Hepatocyte (in vitro differentiated cells): ENCODE data around the gene MMD. TPM values are rescaled to one million over a fixed set of nuclear protein-coding genes. Genes with fewer than 3 reads are reported as not detected.

Source experiments
- DNase-seq: peaks from one replicate; pipeline ENCODE4 v3.0.0-alpha.2; 2016; ENCODE audit warnings: low spot score
- H2AFZ ChIP-seq: fragments of 200-600 bp; sonication (generic); 2 replicates; pipeline ENCODE4 v1.6.0; 2016; ENCODE audit warnings: antibody characterized with exemption, mild to moderate bottlenecking
- H3K27ac ChIP-seq: fragments of 200-600 bp; sonication (generic); 2 replicates; pipeline ENCODE4 v1.5.1; 2016; ENCODE audit warnings: mild to moderate bottlenecking
- H3K27me3 ChIP-seq: fragments of 200-600 bp; sonication (generic); 2 replicates; pipeline ENCODE4 v1.6.1; 2016
- H3K36me3 ChIP-seq: fragments of 200-600 bp; sonication (generic); replicated peaks from 2 replicates; pipeline ENCODE4 v1.5.1; 2016; ENCODE audit warnings: low read depth; ENCODE audit not compliant: insufficient read depth
- H3K4me1 ChIP-seq: fragments of 200-600 bp; sonication (generic); 2 replicates; pipeline ENCODE4 v1.5.1; 2016; ENCODE audit warnings: mild to moderate bottlenecking, moderate library complexity; ENCODE audit not compliant: insufficient read depth
- H3K4me2 ChIP-seq: fragments of 200-600 bp; sonication (generic); 2 replicates; pipeline ENCODE4 v1.6.0; 2016
- H3K4me3 ChIP-seq: fragments of 200-600 bp; sonication (generic); 2 replicates; pipeline ENCODE4 v1.5.1; 2016; ENCODE audit warnings: mild to moderate bottlenecking
- H3K79me2 ChIP-seq: fragments of 200-600 bp; sonication (generic); 2 replicates; pipeline ENCODE4 v1.6.0; 2017; ENCODE audit warnings: mild to moderate bottlenecking
- H3K9me2 ChIP-seq: fragments of 200-600 bp; sonication (generic); replicated peaks from 2 replicates; pipeline ENCODE4 v1.6.0; 2017; ENCODE audit warnings: mild to moderate bottlenecking; ENCODE audit not compliant: insufficient read depth
- H3K9me3 ChIP-seq: fragments of 200-600 bp; sonication (generic); 2 replicates; pipeline ENCODE4 v1.5.1; 2016; ENCODE audit warnings: low read depth, mild to moderate bottlenecking
- H4K20me1 ChIP-seq: fragments of 200-600 bp; sonication (generic); 2 replicates; pipeline ENCODE4 v1.6.0; 2016; ENCODE audit warnings: mild to moderate bottlenecking; ENCODE audit not compliant: insufficient read depth, poor library complexity, severe bottlenecking
- CTCF ChIP-seq: fragments of 200-600 bp; sonication (generic); IDR thresholded peaks from 2 replicates; pipeline ENCODE4 v1.5.1; 2016; ENCODE audit warnings: antibody characterized with exemption, mild to moderate bottlenecking; ENCODE audit not compliant: poor library complexity
- EZH2 ChIP-seq: fragments of 200-600 bp; sonication (generic); IDR thresholded peaks from 2 replicates; pipeline ENCODE4 v1.6.1; 2016; ENCODE audit warnings: antibody characterized with exemption, mild to moderate bottlenecking, borderline replicate concordance
- EZH2phosphoT487 ChIP-seq: fragments of 200-600 bp; sonication (generic); IDR thresholded peaks from one replicate; pipeline ENCODE4 v1.6.1; 2018; ENCODE audit warnings: antibody characterized with exemption, mild to moderate bottlenecking, low read depth, moderate library complexity; ENCODE audit not compliant: unreplicated experiment, severe bottlenecking
- WGBS: methylation state at CpG from one replicate; pipeline ENCODE4 v1.1.6; 2016; ENCODE audit warnings: low lambda C conversion rate; ENCODE audit errors: missing lambda C conversion rate; 5-methylcytosine and 5-hydroxymethylcytosine counted together
- polyA plus RNA-seq: library from polyadenylated mRNA; unstranded; fragments of >200 nt; fragmentation: Nextera tagmentation; extraction: Ambion mirVana; gene quantifications from 2 replicates; pipeline ENCODE4 v1.2.1, GENCODE V29; 2016
- total RNA-seq: library from RNA; depleted of rRNA; stranded (reverse); fragments of >200 nt; gene quantifications from 2 replicates; pipeline ENCODE4 v1.2.3, GENCODE V29; 2014

MMD gene
- total and polyA plus RNA-seq, 2 experiments from 2014 or later, result 26.9 to 29.5 TPM

- TF ChIP-seq EZH2 (no peak), EZH2phosphoT487 (no peak), CTCF (no peak)
- no peaks in the 10 kb centered on the region for H3K9me2 ChIP-seq
- H3K9me3 ChIP-seq, result no peaks in the 10 kb centered on the region
- H2AFZ ChIP-seq, result no peak overlapping the region
- H3K4me1 ChIP-seq, result peaks cover 22% of the 10 kb centered on the region
- no peak for DNase-seq
- no peak overlapping the region for H3K4me2 ChIP-seq
- H3K27me3 ChIP-seq, result no peaks in the 10 kb centered on the region
- no peaks in the 10 kb centered on the region for H4K20me1 ChIP-seq
- no peaks in the 10 kb centered on the region for H3K36me3 ChIP-seq
- H3K27ac ChIP-seq, result no peak overlapping the region
- H3K4me3 ChIP-seq, result no peak overlapping the region
- H3K79me2 ChIP-seq, result no peaks in the 10 kb centered on the region
- WGBS, result 92% methylated on average over 21 of the region's 22 CpGs
Measured at GRCh38 chr17:55458287-55458900, 36.8 kb upstream of the MMD start.

- peak overlapping the region; percentile 2 for H3K27ac ChIP-seq
- H2AFZ ChIP-seq, result no peak overlapping the region
- no peak overlapping the region for H3K4me2 ChIP-seq
- no peak overlapping the region for H3K4me3 ChIP-seq
- 95% methylated on average over 6 of the region's 6 CpGs for WGBS
- H3K9me2 ChIP-seq, result no peaks in the 10 kb centered on the region
- H3K36me3 ChIP-seq, result no peaks in the 10 kb centered on the region
- no peaks in the 10 kb centered on the region for H4K20me1 ChIP-seq
- TF ChIP-seq EZH2phosphoT487, result no peak
- TF ChIP-seq EZH2, result no peak
- no peak for TF ChIP-seq CTCF
- H3K79me2 ChIP-seq, result no peaks in the 10 kb centered on the region
- H3K27me3 ChIP-seq, result no peaks in the 10 kb centered on the region
- no peaks in the 10 kb centered on the region for H3K9me3 ChIP-seq
- peaks cover 33% of the 10 kb centered on the region for H3K4me1 ChIP-seq
- no peak for DNase-seq
Measured at GRCh38 chr17:55456307-55457240, 34.9 kb upstream of the MMD start.

GRCh38 chr17:55454906-55455474, 33.4 kb upstream of the MMD start:
- no peak for TF ChIP-seq CTCF
- no peak for TF ChIP-seq EZH2phosphoT487
- no peak for TF ChIP-seq EZH2
- peak overlapping the region; percentile 66 for H3K27ac ChIP-seq
- peak; percentile 40 for DNase-seq
- no peaks in the 10 kb centered on the region for H3K79me2 ChIP-seq
- no peaks in the 10 kb centered on the region for H3K27me3 ChIP-seq
- no peaks in the 10 kb centered on the region for H3K36me3 ChIP-seq
- no peak overlapping the region for H2AFZ ChIP-seq
- no peaks in the 10 kb centered on the region for H3K9me3 ChIP-seq
- no peaks in the 10 kb centered on the region for H3K9me2 ChIP-seq
- H3K4me2 ChIP-seq, result peak overlapping the region; percentile 52
- H3K4me1 ChIP-seq, result peaks cover 49% of the 10 kb centered on the region
- H3K4me3 ChIP-seq, result no peak overlapping the region
- H4K20me1 ChIP-seq, result no peaks in the 10 kb centered on the region
- WGBS, result 25% methylated on average over 4 of the region's 4 CpGs
